Measurements from ENCODE around the gene MEF2C.

The MEF2C gene

DNA sequence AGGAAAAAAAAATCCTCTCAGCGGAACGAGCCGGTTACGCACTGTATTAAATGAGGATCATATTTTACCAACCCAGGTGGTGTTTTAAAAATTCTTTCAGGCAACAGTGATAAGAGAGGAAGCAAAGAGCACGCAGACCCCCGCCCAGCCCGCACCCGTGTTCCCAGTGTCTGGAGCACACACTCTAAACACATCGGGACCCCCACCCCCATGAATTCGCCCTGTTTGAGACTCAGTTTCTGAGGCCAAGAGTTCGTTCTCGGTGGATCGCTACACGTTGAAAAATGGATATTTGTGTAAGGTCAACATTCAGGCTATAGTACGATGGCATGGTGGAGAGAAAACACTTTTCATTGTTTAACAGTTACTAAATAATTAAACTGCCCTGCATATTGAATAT, 196.3 kb downstream of the MEF2C start:
- DNase-seq = no peak

DNA sequence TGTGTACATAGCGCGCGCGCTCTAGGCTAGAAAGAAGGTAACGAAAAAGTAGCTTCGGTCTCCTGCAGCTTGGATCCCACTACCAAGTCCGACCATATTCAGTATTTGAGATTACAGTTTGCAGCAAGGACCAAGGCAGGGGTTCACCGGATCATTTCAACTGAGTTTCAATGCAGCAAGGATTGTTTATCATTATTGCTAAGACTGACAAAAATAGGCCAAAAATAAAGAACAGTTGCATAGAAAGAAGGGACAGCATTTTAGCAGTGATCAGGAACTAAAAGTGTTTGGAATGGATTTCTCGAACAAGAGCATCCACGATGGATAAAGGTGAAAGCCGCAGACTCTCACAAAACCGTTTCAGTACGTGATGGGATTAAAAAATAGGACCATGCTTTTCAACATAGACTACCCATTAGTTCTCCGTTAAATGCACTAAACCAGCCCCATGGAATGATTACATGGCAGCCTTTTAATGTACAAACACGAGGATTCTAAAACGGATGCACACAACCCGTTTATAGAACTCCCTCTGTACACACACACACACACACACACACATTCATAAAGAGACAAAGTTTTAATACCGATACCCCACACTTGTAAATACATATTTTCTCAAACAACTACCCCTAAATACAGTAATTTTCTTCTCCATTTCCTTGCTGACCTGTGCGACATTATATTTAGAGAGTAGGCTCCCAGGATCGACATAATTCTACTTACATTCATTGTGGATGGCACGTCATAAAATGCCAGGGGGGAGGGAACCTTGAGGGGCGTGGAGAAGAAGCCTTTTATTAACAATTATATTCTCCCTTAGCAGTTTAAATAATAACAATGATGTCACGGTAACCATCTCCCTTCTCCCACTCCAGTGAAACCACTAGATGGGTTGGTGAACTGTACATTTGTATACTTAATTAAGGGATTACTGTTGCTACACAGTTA, 197.1 kb downstream of the MEF2C start:
- no peak for DNase-seq

DNA sequence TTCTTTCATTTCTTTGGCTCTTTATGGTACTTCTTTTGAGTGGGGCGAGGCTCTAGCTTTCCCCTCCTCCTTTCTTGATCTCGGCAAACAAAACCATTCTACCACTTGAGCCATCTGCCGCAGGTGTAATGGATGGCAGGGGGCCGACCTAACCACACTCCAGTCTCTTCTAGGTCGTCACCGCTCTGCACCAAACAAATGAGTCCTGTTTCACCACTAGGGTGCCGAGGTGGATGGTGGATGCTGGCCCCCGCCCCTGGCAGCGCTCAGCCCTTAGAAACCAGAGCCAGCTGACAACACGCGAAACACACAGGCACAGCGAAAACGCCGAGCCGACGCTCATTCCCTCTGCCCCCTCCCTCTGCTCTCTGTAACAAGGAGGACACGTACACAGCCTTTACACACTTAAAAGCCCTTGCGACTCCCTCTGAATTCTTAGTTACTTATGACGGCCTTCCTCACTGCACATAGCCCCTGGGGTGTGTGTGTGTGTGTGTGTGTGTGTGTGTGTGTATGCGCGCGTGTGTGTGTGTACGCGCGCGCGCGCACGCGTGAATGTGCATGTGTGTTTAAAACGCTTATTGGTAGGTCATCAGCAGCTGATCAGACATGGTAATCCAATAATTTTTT, 199.4 kb downstream of the MEF2C start:
- DNase-seq = no peak

DNA sequence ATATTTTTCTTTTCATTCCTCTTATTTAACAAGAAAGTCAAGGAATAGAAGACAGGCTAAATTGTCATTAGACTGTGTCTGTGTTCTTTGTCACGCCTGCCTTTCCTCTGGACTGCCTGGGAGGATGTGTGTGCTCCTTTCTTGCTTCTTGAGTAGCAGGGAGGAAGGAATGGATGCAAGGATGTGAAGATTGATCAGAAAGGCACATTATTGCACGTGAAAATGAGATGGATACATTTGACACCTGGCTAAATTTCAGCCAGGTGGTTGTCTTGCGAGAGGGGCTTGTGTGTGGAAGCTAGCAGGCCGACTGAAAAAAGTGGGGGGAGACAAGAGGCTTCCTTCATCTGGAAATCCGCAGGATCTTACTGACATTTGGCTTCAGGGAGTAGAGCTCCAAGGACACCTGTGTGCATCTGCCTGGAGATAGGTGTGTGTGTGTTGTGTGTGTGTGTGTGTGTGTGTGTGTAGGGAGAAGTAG, 200.1 kb downstream of the MEF2C start:
- DNase-seq = no peak

DNA sequence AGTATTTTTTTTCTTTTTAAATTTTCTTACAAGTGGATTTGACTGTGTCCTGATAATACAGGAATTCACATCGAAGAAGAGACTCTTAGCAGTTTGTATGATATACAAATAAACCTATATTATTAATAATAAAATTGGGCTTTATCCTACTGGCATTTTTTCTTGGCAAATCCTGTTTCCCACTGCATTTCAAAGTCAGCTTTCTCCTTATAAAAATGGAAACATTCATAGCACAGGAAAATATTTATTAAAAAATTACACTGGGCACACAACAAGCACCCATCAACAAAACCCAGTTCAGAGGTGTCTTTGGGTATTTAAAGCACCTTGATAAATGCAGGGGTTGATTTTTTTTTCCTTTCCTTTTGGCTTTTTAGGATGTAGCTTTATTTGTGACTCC, 200.9 kb downstream of the MEF2C start:
- no peak for DNase-seq

DNA sequence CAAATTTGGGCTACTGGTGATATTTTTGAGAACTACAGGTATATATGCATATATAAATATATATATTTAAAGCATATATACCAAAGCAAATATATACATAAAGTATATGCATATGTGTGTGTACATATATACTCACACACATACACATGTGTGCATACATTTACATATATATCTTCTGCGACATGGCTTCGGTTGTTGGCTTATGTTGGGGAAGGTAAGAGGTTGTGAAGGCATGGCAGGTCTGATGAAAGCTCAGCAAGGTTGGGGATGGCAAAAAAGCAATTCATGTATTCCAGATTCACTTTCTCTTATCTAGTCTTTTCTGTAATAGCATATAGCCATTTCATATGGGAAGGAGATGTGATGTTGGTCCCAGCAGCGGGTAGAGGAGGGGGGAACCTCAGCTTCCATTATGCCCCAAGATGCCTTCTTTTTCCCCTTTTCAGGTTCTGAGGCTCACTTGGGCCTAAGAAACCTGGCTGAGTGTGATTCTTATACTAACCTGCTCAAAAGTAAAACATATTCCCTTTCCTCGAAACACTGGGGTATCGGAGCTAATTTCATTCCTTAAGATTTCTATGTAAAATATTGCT, 201.7 kb downstream of the MEF2C start:
- DNase-seq = no peak

DNA sequence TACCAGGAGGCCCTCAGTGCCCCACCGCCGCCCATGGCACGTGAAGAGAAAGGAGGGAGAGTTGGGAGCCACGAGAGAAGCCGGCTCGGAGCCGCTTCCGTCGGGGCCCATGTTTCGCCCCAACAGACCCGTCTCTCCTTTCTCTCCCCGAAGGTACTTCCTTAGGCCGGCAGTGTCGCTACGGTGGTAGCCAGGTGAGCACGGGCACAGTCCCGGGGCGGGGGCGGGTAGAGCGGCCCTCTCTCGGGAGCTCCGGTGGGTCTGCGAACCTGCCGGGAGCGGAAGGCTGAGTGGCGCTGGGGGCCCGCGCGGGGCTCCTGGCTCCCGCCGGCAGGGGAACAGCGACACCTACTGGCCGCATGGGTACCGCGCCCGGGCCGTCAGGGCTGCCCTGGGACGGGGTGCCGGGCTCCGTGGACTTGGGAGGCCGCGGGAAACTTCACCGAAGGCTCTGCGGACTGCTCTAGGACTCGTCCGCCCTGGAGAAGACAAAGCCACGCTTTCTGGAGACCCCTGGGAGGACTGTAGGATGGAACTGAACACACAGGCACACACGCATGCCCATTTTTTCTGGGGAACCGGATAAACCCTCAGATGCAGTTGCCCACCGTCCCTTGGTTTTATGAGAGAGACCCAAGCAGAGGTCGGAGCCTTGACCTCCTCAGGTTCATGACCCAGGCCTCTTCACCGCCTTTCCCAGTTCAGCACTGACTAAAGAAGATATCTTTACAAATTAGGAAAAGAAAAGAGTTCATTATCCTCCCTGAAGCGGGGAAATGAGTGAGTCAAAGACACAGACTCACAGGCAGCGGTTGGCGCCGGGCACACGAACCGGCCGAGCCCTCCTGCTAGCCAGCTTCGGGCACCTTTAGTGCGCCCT, 202.5 kb downstream of the MEF2C start:
- DNase-seq = no peak

DNA sequence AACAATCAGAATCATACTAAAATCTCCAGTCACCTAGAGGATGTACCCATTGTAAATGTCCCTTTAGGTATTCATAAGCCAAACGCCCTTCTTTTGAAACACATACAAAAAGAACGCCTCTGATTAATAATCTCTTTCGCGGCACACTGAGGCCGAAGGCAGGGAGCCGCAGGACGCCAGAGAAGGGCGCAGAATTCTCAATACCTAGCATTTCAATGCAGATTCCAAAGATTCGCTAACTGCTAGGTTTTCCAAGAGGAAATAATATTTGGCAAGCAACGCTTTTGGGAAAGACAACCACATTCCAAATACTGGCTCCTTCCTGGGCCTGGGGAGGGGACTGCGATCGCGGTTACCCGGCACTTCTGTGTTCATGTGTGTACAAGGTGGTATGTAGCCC, 203.3 kb downstream of the MEF2C start:
- DNase-seq = no peak

DNA sequence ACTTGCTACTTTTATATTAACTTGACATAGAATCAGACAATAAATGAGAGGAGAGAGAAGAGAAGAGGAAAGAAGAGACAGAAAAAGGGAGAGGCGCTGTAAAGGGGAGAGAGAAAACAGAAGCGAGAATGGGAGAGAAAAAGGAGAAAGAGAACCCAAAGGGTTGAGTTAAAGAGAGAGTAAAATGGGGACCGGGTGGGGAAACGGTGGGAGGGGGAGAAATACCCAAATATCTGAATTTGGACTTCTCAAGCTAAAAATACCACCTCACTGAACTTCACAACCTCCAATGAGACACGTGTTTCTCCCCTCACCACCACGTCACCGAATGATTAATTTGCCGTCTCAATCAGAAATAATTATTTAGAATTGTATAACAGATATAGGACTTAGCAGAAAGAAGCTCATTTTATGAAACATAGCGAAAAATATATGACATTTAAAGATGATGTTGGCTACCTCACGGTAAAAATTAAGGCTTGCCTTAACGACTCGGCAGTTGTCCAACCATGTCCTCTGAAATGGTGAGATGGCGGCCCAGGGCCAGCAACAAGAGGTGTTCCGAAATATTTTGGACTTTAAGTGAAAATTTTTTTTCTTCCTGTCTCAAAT, 204.1 kb downstream of the MEF2C start:
- DNase-seq = no peak

DNA sequence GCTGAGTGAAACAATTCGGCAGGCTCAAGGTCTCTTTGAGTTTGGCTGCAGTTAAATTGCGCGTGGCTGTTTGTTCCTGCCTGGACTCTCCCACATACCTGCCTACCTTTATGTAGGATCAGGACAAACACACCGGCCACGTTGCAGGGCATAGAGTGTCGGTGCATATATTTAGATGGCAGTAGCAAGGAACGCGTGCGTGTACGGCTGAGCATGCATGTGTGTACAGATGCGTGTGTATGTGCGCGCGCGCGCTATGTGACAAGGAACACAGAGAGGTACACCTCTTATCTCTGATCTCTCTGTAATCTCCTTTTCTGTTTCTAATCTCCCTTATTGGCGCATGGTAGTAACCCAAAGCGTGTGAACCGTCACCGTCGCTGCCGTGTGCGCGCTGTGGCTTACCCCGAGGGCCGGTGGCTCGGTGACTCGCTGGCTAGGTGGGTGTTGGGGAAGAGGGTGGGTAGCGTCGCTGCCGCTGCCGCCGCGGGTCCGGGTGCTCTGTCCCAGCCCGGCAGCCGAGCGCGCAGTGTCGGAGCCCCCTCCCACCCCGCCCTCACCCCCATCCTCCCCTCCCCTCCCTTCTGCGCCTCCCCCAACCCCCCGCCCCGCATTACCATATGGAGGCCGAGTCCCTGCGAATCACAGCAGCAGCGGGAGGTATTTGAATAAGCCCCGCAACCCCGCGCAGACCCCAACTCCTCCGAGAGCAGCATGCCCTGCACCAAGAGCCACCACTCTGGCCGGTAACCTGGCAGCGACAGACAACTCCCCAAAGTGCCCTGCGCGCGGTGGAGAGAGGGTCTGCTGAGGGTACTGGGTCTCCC, 204.8 kb downstream of the MEF2C start:
- no peak for DNase-seq

DNA sequence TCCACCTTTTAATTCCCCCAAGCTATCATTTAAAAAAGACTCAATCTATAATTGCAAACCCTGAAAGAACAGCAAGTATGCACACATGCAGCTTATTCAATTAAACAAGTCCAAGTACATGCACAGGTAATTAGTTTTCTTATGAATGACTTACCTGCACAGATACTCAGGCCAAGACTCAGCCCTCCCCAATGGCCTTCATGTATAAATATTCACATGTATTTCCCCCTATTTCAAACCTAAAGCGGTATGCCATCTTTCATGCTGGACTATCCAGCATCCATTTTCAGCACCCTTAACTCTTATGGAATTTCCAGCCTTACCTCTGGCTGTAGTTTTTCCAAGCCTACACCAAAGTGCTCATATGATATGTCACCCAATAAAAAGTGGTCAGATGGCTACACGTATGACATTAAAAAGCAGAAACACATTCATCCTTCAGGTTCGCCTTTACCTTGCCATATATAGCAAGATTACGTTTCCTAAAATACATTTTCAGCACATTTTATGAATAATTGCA, 205.5 kb downstream of the MEF2C start:
- no peak for DNase-seq

DNA sequence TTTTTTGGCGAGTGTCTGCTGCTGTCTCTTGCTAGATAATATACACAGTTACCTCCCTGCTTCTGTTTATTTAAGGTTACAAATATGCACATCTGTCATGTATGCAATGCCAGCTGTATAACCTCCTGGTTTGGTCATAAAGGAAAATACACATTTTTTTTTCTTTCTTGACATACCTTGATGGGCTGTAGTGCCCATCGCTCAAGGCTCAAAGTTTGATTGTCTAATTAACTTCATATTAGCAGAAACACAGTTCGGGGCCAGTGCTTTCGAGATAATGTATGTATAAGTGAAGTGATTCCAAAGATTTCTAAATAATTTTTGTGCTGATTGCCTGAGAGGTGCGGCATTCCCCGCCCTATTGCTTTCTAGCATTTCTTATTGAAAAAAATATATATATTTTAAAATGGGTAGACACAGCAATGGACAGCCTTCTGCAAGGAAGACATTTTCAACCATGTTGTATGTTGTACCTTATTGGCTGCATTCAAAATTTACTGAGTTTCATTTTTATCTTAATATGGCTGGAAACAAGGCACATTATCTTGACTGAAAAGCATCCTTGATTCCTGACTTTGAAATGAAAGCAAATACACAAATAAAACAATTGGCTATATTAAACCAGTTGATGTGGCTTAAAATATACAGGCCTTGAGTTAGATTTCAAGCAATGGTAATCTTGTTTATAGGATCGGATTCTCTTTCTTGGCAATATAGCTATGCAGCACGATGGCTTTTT, 206.2 kb downstream of the MEF2C start:
- no peak for DNase-seq

DNA sequence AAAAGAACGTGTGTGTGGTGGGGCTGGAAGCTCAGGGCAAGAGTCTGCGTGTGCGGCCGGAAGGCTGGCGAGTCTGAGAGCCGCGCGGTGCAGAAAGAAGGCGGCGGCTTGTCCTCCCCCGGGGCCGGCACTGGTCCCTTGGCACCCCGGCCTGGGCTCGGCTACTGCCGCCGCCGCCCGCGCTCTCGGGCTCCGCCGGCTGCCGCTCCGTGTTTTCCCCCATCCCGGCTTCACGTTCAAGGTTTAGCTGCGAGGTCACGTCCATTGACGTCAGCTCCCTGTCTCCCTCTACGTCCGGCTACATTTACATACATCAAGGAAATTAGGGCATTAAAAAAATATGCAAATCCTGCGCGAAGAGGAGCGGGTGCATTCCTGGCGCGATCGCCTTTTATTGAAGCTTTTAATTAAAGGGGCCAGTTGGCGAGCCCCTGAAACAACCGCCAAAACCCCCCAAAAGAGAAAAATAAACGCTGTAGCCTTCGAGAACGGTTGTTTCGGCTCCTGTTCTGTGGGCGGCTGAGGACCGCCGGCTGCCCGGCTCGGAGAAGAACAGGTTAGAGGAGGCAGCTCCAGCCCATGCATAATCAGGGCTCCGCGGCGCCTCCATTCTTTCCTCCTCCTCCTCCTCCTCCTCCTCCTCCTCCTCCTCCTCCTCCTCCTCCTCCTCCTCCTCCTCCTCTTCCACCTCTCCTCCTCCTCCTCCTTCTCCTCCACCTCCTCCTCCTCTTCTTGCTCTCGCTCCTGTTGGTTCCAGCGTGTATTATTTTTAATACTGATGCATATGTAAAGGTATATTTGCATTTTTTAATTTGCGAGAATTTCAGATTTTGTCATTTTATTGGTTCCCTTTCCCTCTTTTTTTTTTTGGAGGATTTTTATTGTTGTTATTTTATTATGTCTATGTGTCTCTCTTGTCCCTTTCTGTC, 207.0 kb downstream of the MEF2C start:
- DNase-seq = no peak

DNA sequence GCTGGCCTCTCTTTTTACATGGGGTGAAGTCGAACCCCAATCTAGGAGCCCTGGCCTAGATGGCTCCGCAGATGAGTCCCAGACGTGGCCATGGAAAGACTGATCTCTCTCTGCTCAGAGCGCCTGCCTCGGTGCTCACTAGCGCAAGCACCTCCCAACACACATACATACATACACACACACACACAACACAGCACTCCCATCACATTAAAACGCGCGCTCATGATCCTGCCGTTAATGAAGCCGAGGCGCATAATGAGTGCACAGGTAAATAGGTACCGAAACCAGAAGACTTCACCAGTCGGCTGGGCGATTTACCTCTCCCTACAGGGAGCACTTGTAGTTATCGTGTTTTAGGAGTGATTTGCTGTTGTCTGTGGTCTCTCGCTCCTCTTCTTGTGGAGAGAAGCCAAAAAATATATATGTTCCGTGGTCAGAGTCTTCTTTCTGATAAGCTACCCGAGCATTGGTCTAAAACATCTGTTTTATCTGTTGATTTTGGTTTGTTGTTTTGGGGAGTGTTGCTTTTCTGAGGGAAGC, 207.7 kb downstream of the MEF2C start:
- no peak for DNase-seq

DNA sequence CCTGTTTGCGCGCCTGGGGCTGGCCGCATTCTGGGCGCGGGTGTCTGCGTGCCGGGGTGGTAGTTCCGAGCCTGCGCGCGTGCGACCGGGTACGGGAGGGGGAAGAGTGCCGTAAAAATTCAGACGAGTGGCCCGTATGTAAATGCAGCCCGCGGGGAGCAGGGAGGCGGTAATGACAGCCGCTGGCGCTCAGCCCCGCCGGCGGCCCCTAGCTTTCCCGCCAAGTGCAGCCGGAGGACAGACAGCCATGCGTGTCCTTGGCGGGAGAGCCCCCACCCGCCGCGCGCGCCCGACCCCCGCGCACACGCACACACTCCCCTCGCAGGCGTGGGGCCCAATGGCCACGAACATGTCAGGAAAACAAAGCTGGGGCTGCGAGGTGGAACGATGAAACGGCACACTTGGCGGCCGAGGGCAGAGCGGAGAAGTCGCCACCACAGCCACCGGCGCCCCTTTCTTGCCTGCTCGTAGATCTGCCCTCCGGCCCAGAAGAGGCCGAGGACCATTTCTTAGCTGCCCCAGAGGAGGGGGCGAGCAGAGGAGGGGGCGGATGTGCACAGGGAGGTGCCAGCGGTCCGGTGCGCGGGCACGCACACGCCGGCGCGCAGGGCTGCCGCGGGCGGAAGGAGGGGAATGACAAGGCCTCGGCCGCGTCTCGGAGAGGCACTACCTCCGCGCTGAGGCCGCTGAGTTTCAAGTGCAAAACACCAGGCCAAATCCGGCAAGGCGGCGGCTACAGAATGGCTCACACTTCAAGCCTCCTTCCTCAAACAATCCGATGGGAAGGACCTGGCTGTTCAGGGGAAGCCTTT, 208.4 kb downstream of the MEF2C start:
- DNase-seq = no peak

DNA sequence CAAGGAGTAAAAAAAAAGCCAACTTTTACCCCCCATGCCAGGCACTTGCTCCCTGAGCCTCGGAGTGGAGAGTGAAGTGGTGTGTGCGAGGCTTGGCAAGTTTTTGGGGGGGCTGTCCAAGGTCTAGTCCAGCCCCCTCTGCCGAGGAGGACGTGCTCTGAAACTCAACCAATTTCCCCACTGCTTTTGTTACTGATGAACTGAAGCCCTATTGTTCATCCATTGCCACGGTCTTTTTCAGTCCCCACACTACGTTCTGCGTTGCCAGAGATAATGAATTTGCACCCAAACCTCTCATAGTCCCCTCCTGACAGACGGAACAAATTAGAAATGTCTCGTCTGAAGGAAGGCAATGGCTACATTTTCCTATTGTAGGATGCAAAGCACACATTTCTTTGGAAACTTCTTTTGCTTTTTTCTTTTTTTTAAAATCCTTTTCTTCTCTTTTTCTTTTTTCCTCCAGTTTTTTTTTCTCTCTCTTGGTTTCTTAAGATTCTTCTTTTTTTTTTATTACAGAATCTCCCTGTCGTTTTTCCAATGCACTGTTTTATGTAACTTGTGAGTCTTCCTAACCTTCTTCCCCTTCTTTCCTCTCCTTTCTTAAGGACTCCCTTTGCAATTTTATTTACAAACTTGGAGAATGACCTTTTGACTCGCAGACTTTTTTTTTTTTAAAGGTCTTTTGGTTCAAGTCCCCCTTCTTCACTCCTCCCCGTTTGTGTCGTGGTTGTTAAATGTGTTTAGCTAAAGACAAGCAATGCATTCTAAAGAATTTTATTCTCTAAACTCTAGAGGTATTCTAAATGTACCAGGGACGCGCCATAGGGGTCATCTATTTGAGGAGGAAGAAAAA, 209.5 kb downstream of the MEF2C start:
- DNase-seq = no peak

DNA sequence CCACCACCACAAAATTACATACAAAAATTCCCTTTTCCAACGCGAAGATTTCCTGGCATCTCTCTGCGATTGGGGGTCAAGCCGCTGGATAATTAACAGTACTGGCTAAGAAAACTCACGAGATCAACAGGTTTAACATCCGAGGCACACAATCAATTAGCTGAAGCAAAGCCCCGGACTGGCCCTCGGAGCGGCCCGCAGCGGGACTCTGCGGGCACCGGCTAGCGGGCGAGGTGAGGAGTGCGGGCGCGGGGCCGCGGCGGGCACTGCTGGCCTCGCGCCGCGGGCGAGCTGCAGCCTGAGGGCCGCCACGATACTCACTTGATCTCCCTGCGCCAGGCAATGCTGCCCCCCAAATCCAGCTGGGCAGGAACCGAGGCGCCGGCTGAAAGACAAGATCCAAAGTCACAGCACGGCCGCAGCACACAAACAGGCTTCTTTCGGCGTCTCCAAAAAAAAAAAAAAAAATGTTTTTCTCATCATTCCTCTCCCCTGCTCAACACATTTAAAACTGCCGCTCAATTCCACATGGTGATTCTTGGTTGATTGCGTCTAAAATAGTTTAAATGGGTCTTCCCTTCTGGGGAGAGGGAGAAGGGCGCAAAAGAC, 210.2 kb downstream of the MEF2C start:
- no peak for DNase-seq
